ENCODE results near the gene DNAJB14.

The DNAJB14 gene

DNA sequence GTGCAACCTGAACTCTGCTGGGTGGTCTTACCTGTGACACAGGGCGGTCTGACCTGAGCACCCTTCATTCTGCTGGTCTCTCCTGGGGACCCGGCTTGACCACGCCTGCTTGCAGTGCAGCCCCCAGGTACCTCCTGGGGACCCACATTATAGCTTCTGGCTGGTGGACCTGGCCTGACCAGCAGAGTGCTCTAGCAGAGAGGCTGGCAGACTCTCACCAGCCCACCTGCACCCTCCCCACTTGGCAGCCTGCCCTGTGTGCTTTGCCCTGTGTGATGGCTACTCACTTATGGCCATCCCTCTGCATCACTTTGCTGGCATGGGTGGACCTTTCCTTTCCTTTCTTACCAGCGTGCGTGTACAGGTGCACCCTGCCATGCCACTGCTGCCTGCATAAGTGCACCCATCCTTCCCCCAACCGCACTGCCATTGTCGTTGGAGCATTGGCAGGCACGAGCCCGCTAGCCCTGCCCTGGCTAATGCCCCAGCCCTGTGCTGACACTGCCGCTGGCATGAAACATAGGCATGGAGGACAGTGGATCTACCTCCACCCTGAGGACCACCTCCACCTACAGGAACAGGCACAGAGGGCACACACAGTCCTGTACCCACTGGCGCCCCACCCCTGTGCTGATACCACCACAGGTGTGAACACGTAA, 25.2 kb upstream of the DNAJB14 start:
- DNase-seq (ENCODE audit: extremely low read depth, low read depth) = no peak
- H3K4me3 ChIP-seq (replicated peaks; ENCODE audit: low read depth, low read length) = no peak overlapping the region
- TF ChIP-seq, protein P1, sequence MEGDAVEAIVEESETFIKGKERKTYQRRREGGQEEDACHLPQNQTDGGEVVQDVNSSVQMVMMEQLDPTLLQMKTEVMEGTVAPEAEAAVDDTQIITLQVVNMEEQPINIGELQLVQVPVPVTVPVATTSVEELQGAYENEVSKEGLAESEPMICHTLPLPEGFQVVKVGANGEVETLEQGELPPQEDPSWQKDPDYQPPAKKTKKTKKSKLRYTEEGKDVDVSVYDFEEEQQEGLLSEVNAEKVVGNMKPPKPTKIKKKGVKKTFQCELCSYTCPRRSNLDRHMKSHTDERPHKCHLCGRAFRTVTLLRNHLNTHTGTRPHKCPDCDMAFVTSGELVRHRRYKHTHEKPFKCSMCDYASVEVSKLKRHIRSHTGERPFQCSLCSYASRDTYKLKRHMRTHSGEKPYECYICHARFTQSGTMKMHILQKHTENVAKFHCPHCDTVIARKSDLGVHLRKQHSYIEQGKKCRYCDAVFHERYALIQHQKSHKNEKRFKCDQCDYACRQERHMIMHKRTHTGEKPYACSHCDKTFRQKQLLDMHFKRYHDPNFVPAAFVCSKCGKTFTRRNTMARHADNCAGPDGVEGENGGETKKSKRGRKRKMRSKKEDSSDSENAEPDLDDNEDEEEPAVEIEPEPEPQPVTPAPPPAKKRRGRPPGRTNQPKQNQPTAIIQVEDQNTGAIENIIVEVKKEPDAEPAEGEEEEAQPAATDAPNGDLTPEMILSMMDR (IDR thresholded peaks at IDR 0.05; ENCODE audit: low read depth, low read length, missing control alignments) = no peak

GRCh38 chr4:99968330-99968729, 21.9 kb upstream of the DNAJB14 start:
- DNase-seq (ENCODE audit: extremely low read depth, low read depth) = no peak
- no peak overlapping the region for H3K4me3 ChIP-seq (replicated peaks; ENCODE audit: low read depth, low read length)
- TF ChIP-seq, protein P1 (IDR thresholded peaks at IDR 0.05; ENCODE audit: low read depth, low read length, missing control alignments) = no peak

DNA sequence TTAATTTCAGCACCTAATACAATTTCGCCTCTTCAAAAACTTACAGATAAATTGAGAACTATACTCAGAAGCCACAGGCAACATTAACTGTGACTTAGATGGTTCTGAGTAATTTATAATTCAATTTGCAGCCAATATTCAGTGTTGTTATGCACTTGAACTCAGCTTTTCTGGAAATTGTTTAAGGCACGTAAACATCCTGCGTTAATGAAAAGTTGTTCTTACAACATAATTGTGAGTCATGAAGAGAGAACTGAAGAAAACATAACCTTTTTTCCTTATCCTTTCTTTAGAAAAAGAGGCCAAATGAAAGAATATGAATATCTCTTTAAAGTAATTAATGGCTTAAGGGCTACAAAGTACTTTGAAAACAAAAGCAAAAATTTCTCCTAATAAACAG, 20.3 kb upstream of the DNAJB14 start:
- TF ChIP-seq, protein P1 (IDR thresholded peaks at IDR 0.05; ENCODE audit: low read depth, low read length, missing control alignments) = no peak
- DNase-seq (ENCODE audit: extremely low read depth, low read depth) = no peak
- H3K4me3 ChIP-seq (replicated peaks; ENCODE audit: low read depth, low read length) = no peak overlapping the region

GRCh38 chr4:99965674-99966350, 19.4 kb upstream of the DNAJB14 start:
- TF ChIP-seq, protein P1 (IDR thresholded peaks at IDR 0.05; ENCODE audit: low read depth, low read length, missing control alignments) = no peak
- H3K4me3 ChIP-seq (replicated peaks; ENCODE audit: low read depth, low read length) = no peak overlapping the region
- DNase-seq (ENCODE audit: extremely low read depth, low read depth) = no peak

DNA sequence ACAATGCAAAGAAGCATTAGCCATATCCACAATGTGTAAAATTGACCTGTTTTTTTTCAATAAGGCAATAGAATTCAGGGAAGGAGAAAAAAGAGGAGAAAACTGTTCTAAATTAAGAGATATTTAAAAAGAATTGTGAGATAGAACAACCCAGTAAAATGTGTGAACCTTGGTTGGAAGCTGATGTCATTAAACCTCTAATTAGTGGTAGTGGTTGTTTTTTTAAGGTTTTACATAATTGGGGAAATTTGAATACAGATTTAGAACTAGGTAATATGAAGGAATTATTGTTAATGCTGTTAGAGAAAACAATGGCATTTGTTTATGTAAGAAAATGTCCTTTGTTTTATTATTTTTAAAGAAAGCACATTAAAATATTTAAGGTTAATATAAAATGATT, 18.8 kb upstream of the DNAJB14 start:
- TF ChIP-seq, protein P1 (IDR thresholded peaks at IDR 0.05; ENCODE audit: low read depth, low read length, missing control alignments) = no peak
- no peak for DNase-seq (ENCODE audit: extremely low read depth, low read depth)
- no peak overlapping the region for H3K4me3 ChIP-seq (replicated peaks; ENCODE audit: low read depth, low read length)

DNA sequence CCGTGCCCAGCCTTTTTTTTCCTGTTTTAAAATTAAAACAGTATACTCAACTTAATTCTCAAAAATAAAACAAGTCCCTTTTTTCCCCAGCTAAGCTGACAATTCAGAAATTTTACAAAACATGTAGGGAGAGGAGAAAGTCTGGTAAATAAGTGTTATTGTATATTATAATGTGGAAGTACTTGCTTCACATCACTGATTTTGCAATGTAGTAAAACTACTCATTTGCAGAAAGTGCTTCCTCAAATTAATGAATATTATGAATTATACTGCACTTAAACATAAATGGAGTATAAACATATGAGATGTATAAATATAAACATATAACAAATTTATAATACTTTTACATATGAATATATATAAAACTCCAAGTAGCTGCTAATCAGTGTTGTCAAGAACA, 15.3 kb upstream of the DNAJB14 start:
- no peak for DNase-seq (ENCODE audit: extremely low read depth, low read depth)
- TF ChIP-seq, protein P1 (IDR thresholded peaks at IDR 0.05; ENCODE audit: low read depth, low read length, missing control alignments) = no peak
- no peak overlapping the region for H3K4me3 ChIP-seq (replicated peaks; ENCODE audit: low read depth, low read length)
